H9 (cell line): ENCODE data around the gene DCTN2. TPM values are rescaled to one million over a fixed set of nuclear protein-coding genes. Genes with fewer than 3 reads are reported as not detected.

Experiments
- DNase-seq: peaks from one replicate; pipeline ENCODE4 v3.0.0-alpha.2; 2017
- H2AFZ ChIP-seq: one replicate; pipeline ENCODE4 v1.6.1; 2013; ENCODE audit warnings: mild to moderate bottlenecking, low read length, control low read depth, moderate library complexity
- H2AK5ac ChIP-seq: 2 replicates; pipeline ENCODE4 v1.6.1; 2013; ENCODE audit warnings: low read length, control low read depth, mixed read lengths; ENCODE audit not compliant: insufficient read length
- H2BK120ac ChIP-seq: one replicate; pipeline ENCODE4 v1.6.1; 2013; ENCODE audit warnings: low read depth, mild to moderate bottlenecking, low read length, control low read depth, inconsistent platforms; ENCODE audit not compliant: poor library complexity, severe bottlenecking
- H2BK12ac ChIP-seq: 2 replicates; pipeline ENCODE4 v1.6.1; 2013; ENCODE audit warnings: low read length, control low read depth, mixed read lengths, low read depth; ENCODE audit not compliant: insufficient read length
- H2BK15ac ChIP-seq: 2 replicates; pipeline ENCODE4 v1.6.1; 2013; ENCODE audit warnings: low read depth, low read length, control low read depth
- H2BK20ac ChIP-seq: one replicate; pipeline ENCODE4 v1.6.1; 2013; ENCODE audit warnings: low read depth, mild to moderate bottlenecking, low read length, control low read depth, inconsistent platforms; ENCODE audit not compliant: poor library complexity, severe bottlenecking
- H2BK5ac ChIP-seq: 2 replicates; pipeline ENCODE4 v1.6.1; 2013; ENCODE audit warnings: low read length, control low read depth, mixed read lengths; ENCODE audit not compliant: insufficient read length
- H3K14ac ChIP-seq: 2 replicates; pipeline ENCODE4 v1.6.1; 2013; ENCODE audit warnings: low read length, control low read depth; ENCODE audit not compliant: insufficient read depth
- H3K18ac ChIP-seq: 2 replicates; pipeline ENCODE4 v1.6.1; 2013; ENCODE audit warnings: low read depth, mild to moderate bottlenecking, mixed read lengths, low read length, control low read depth; ENCODE audit not compliant: insufficient read length
- H3K23ac ChIP-seq: 2 replicates; pipeline ENCODE4 v1.6.1; 2013; ENCODE audit warnings: low read length, control low read depth, mixed read lengths, low read depth; ENCODE audit not compliant: insufficient read length
- H3K23me2 ChIP-seq: 2 replicates; pipeline ENCODE4 v1.6.1; 2013; ENCODE audit warnings: low read depth, mild to moderate bottlenecking, mixed read lengths, low read length, control low read depth; ENCODE audit not compliant: insufficient read length, poor library complexity, severe bottlenecking
- H3K27ac ChIP-seq: 2 replicates; pipeline ENCODE4 v1.5.1; 2013; ENCODE audit warnings: low read length, control low read depth, mixed read lengths, low read depth; ENCODE audit not compliant: insufficient read length
- H3K27me3 ChIP-seq: 2 replicates; pipeline ENCODE4 v1.6.1; 2013; ENCODE audit warnings: low read length, control low read depth, inconsistent platforms; ENCODE audit not compliant: insufficient read depth
- H3K4ac ChIP-seq: 2 replicates; pipeline ENCODE4 v1.6.1; 2013; ENCODE audit warnings: low read depth, mild to moderate bottlenecking, control low read depth, inconsistent platforms, low read length, moderate library complexity
- H3K4me1 ChIP-seq: 2 replicates; pipeline ENCODE4 v1.6.1; 2013; ENCODE audit warnings: low read length, control low read depth, inconsistent platforms; ENCODE audit not compliant: insufficient read depth
- H3K4me2 ChIP-seq: 2 replicates; pipeline ENCODE4 v1.6.1; 2013; ENCODE audit warnings: low read length, control low read depth, mixed read lengths; ENCODE audit not compliant: insufficient read length, insufficient read depth
- H3K56ac ChIP-seq: 2 replicates; pipeline ENCODE4 v1.6.1; 2013; ENCODE audit warnings: low read depth, mild to moderate bottlenecking, mixed read lengths, low read length, control low read depth; ENCODE audit not compliant: insufficient read length
- H3K79me1 ChIP-seq: 2 replicates; pipeline ENCODE4 v1.6.1; 2013; ENCODE audit warnings: low read depth, mild to moderate bottlenecking, moderate library complexity, low read length, control low read depth, inconsistent platforms; ENCODE audit not compliant: insufficient read depth, poor library complexity, severe bottlenecking
- H3K79me2 ChIP-seq: 2 replicates; pipeline ENCODE4 v1.6.1; 2013; ENCODE audit warnings: low read length, control low read depth, inconsistent platforms; ENCODE audit not compliant: insufficient read depth
- H3K9ac ChIP-seq: 2 replicates; pipeline ENCODE4 v1.6.1; 2013; ENCODE audit warnings: low read length, control low read depth, mixed read lengths; ENCODE audit not compliant: insufficient read length; ENCODE audit errors: extremely low read depth
- H3K9me3 ChIP-seq: one replicate; pipeline ENCODE4 v1.6.1; 2013; ENCODE audit warnings: low read depth, low read length, inconsistent platforms; ENCODE audit not compliant: control insufficient read depth
- H3T11ph ChIP-seq: one replicate; pipeline ENCODE4 v1.6.1; 2013; ENCODE audit warnings: mild to moderate bottlenecking, low read length, control low read depth, inconsistent platforms
- H4K20me1 ChIP-seq: one replicate; pipeline ENCODE4 v1.6.1; 2013; ENCODE audit not compliant: control insufficient read depth, insufficient read length, insufficient read depth
- H4K5ac ChIP-seq: 2 replicates; pipeline ENCODE4 v1.6.1; 2013; ENCODE audit warnings: low read depth, mild to moderate bottlenecking, mixed read lengths, low read length, control low read depth; ENCODE audit not compliant: insufficient read length
- H4K8ac ChIP-seq: replicated peaks from 2 replicates; pipeline ENCODE4 v1.6.1; 2013; ENCODE audit warnings: low read length, control low read depth, mixed read lengths, low read depth; ENCODE audit not compliant: insufficient read length
- H4K91ac ChIP-seq: 2 replicates; pipeline ENCODE4 v1.6.1; 2013; ENCODE audit warnings: low read depth, mild to moderate bottlenecking, moderate library complexity, mixed read lengths, low read length, control low read depth; ENCODE audit not compliant: insufficient read length
- H3K27ac Mint-ChIP-seq, 3 experiments: 2 replicates in 2 of 3; 3 replicates in 1 of 3; pipeline ENCODE4 v1.8.0; 2020 to 2021; ENCODE audit warnings: mixed read lengths in 3 of 3, mild to moderate bottlenecking in 1 of 3, moderate library complexity in 1 of 3
- H3K27me3 Mint-ChIP-seq: 2 replicates; pipeline ENCODE4 v1.8.0; 2021; ENCODE audit warnings: low read depth, mild to moderate bottlenecking, moderate library complexity, mixed read lengths
- H3K36me3 Mint-ChIP-seq, 3 experiments: 2 replicates in 2 of 3; 3 replicates in 1 of 3; pipeline ENCODE4 v1.8.0; 2020 to 2021; ENCODE audit warnings: low read depth in 3 of 3, mixed read lengths in 3 of 3; ENCODE audit not compliant: insufficient read depth in 1 of 3
- H3K4me1 Mint-ChIP-seq, 2 experiments: 2 replicates each; pipeline ENCODE4 v1.8.0; 2020; ENCODE audit warnings: mixed read lengths in 2 of 2
- H3K4me3 Mint-ChIP-seq, 2 experiments: 2 replicates in 1 of 2; 3 replicates in 1 of 2; pipeline ENCODE4 v1.8.0; 2020 to 2021; ENCODE audit warnings: mild to moderate bottlenecking in 2 of 2, mixed read lengths in 2 of 2, moderate library complexity in 1 of 2
- H3K9me3 Mint-ChIP-seq, 2 experiments: 2 replicates in 1 of 2; 3 replicates in 1 of 2; pipeline ENCODE4 v1.8.0; 2020; ENCODE audit warnings: mild to moderate bottlenecking in 2 of 2, mixed read lengths in 2 of 2, moderate library complexity in 1 of 2
- WGBS: extraction: QIAGEN DNeasy Blood & Tissue Kit; methylation state at CpG from one replicate; pipeline ENCODE4 v1.1.7; 2013; ENCODE audit warnings: missing lambda C conversion rate, low lambda C conversion rate, mixed read lengths; ENCODE audit not compliant: insufficient read length; ENCODE audit errors: extremely low coverage; 5-methylcytosine and 5-hydroxymethylcytosine counted together
- total RNA-seq: library from RNA; stranded (reverse); gene quantifications from 2 replicates; pipeline ENCODE4 v1.2.1, GENCODE V29; 2021
- TF ChIP-seq, protein P1 (sequence below): fragments of 200-600 bp; sonication (generic); conservative IDR thresholded peaks from 3 replicates; pipeline ENCODE4 v1.8.0; 2021; ENCODE audit warnings: antibody characterized with exemption, mild to moderate bottlenecking

DCTN2 gene
- total RNA-seq, 1 experiment from 2014 or later: 97.7 TPM

DNA sequence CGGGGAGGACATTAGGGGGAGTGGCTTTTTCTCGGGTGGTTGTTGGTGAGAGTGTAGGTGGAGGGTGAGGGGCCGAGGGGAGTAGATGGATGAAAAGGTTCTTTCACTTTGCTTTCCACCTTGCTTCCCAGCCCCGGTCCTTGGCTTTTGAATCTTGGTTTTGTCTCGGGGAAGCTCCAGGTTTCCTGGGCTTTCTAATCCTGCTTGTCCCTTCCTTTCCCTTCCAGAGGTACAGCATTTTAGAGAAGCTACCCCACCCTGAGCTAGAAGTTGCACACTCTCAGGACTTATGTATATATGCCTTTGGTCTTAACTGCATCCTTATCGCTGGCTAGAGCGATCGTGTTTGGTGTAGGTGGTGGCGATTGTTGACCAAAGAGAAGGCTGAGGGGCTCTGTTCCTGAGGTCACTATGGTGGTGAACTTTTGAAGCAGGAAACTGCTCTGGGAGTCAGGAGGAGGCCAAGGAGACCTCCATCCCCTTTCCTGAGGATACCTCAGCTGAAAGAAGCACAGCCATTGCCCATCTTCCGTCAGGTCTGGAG, 44.9 kb upstream of the DCTN2 start:
- H3K56ac ChIP-seq: no peak overlapping the region
- Mint-ChIP-seq H3K9me3 (no peaks in the 10 kb centered on the region), H3K27me3 (no peaks in the 10 kb centered on the region), H3K36me3 (peaks cover 0 to 20% (median 10%) of the 10 kb centered on the region in 3 experiments; a peak in 6 of 7 replicates), H3K27ac (peak overlapping the region in 1 of 3 experiments; percentile 91; a peak in 1 of 7 replicates), H3K4me3 (peak overlapping the region; percentile 84 to 93), H3K4me1 (peaks cover 15 to 20% of the 10 kb centered on the region in 2 experiments)
- H2AK5ac ChIP-seq: no peak overlapping the region
- H4K8ac ChIP-seq: no peak overlapping the region
- DNase-seq: no peak
- H3K4me2 ChIP-seq: peak overlapping the region; percentile 58
- WGBS: no CpG with 5 or more reads among the region's 10 CpGs
- H3K4ac ChIP-seq: no peak overlapping the region
- H2AFZ ChIP-seq: no peak overlapping the region
- H3K23me2 ChIP-seq: peaks cover 16% of the 10 kb centered on the region
- H3K4me1 ChIP-seq: peaks cover 5% of the 10 kb centered on the region; the same call in 1 of the 2 replicates
- H3K79me1 ChIP-seq: peaks cover 8% of the 10 kb centered on the region
- H3K27me3 ChIP-seq: no peaks in the 10 kb centered on the region
- H3K23ac ChIP-seq: no peak overlapping the region
- no peak overlapping the region for H2BK15ac ChIP-seq
- H2BK12ac ChIP-seq: no peak overlapping the region
- H4K20me1 ChIP-seq: no peaks in the 10 kb centered on the region
- no peak overlapping the region for H4K91ac ChIP-seq
- H3T11ph ChIP-seq: no peak overlapping the region
- peak overlapping the region; percentile 35 for H3K9ac ChIP-seq
- no peak overlapping the region for H2BK20ac ChIP-seq
- H4K5ac ChIP-seq: no peak overlapping the region
- no peak overlapping the region for H2BK120ac ChIP-seq
- H3K14ac ChIP-seq: no peak overlapping the region
- H3K27ac ChIP-seq: no peak overlapping the region
- no peaks in the 10 kb centered on the region for H3K9me3 ChIP-seq
- no peak overlapping the region for H2BK5ac ChIP-seq
- H3K79me2 ChIP-seq: peaks cover 3% of the 10 kb centered on the region; the same call in 1 of the 2 replicates
- H3K18ac ChIP-seq: no peak overlapping the region
- TF ChIP-seq, protein P1, sequence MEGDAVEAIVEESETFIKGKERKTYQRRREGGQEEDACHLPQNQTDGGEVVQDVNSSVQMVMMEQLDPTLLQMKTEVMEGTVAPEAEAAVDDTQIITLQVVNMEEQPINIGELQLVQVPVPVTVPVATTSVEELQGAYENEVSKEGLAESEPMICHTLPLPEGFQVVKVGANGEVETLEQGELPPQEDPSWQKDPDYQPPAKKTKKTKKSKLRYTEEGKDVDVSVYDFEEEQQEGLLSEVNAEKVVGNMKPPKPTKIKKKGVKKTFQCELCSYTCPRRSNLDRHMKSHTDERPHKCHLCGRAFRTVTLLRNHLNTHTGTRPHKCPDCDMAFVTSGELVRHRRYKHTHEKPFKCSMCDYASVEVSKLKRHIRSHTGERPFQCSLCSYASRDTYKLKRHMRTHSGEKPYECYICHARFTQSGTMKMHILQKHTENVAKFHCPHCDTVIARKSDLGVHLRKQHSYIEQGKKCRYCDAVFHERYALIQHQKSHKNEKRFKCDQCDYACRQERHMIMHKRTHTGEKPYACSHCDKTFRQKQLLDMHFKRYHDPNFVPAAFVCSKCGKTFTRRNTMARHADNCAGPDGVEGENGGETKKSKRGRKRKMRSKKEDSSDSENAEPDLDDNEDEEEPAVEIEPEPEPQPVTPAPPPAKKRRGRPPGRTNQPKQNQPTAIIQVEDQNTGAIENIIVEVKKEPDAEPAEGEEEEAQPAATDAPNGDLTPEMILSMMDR: no peak
